ENCODE measurements around the gene B4GALNT1. TPM values are rescaled to one million over a fixed set of nuclear protein-coding genes. Genes with fewer than 3 reads are reported as not detected.
"Not testable (repeated sequence)": the region's sequence is repeated elsewhere in the genome, so short reads cannot be mapped to it uniquely, and the experiment has no call there.

Gene B4GALNT1
- total and polyA plus RNA-seq, 2 of the 13 experiments (the other 11 are each of a cell fraction or from before 2014, with no cell fraction given): 4.5 to 5.4 TPM

GRCh38 chr12:57646659-57647049 lies 13.7 kb upstream of the B4GALNT1 start:
- H4K20me1 ChIP-seq (ENCODE audit: insufficient read depth, low read length); BruUV-seq (replicated peaks); H3K9me3 ChIP-seq (ENCODE audit: low read length); H3K4me3 ChIP-seq (replicated peaks in 1 of 3; ENCODE audit: insufficient read depth in 1 of 3, low read depth in 2 of 3, low read length in 3 of 3); H3K9ac ChIP-seq (ENCODE audit: insufficient read depth, low read depth, low read length); H3K79me2 ChIP-seq (ENCODE audit: insufficient read depth, low read length); POLR2A ChIA-PET; ATAC-seq; in situ Hi-C loops (cut with HindIII; ENCODE audit: extremely low pct_ligation_motif_present, low pct_unique_long_range_greater_than_20kb); H3K27ac ChIP-seq (ENCODE audit: extremely low read length, insufficient read depth, low read length); FAIRE-seq; H3K27me3 ChIP-seq (ENCODE audit: control insufficient read depth in 1 of 2, insufficient read depth in 2 of 2, low read length in 2 of 2); H3K4me2 ChIP-seq (ENCODE audit: low read depth, low read length); intact Hi-C loops (cut with micrococcal nuclease; ENCODE audit: unreplicated experiment); CTCF ChIA-PET (ENCODE audit: low intra/inter-chr PET ratio, low total read pairs); H3K36me3 ChIP-seq (replicated peaks in 1 of 2; ENCODE audit: control insufficient read depth in 1 of 2, insufficient read depth in 2 of 2, low read length in 2 of 2); H2AFZ ChIP-seq (ENCODE audit: low read length); H3K4me1 ChIP-seq (ENCODE audit: insufficient read depth, low read length); DNase-seq (ENCODE audit: low spot score): not testable (repeated sequence)
- 73% methylated on average over 6 of the region's 15 CpGs for WGBS (ENCODE audit: low lambda C conversion rate)

GRCh38 chr12:57645990-57646658 lies 13.1 kb upstream of the B4GALNT1 start:
- H3K27me3 ChIP-seq (ENCODE audit: control insufficient read depth in 1 of 2, insufficient read depth in 2 of 2, low read length in 2 of 2); H4K20me1 ChIP-seq (ENCODE audit: insufficient read depth, low read length); ATAC-seq; H3K9ac ChIP-seq (ENCODE audit: insufficient read depth, low read depth, low read length); BruUV-seq (replicated peaks); H3K4me3 ChIP-seq (replicated peaks in 1 of 3; ENCODE audit: insufficient read depth in 1 of 3, low read depth in 2 of 3, low read length in 3 of 3); DNase-seq (ENCODE audit: low spot score); H3K4me1 ChIP-seq (ENCODE audit: insufficient read depth, low read length); H3K27ac ChIP-seq (ENCODE audit: extremely low read length, insufficient read depth, low read length); H3K79me2 ChIP-seq (ENCODE audit: insufficient read depth, low read length); CTCF ChIA-PET (ENCODE audit: low intra/inter-chr PET ratio, low total read pairs); H2AFZ ChIP-seq (ENCODE audit: low read length); POLR2A ChIA-PET; H3K4me2 ChIP-seq (ENCODE audit: low read depth, low read length); in situ Hi-C loops (cut with HindIII; ENCODE audit: extremely low pct_ligation_motif_present, low pct_unique_long_range_greater_than_20kb); FAIRE-seq; H3K9me3 ChIP-seq (ENCODE audit: low read length); intact Hi-C loops (cut with micrococcal nuclease; ENCODE audit: unreplicated experiment); H3K36me3 ChIP-seq (replicated peaks in 1 of 2; ENCODE audit: control insufficient read depth in 1 of 2, insufficient read depth in 2 of 2, low read length in 2 of 2): not testable (repeated sequence)
- TF ChIP-seq CEBPZ (IDR thresholded peaks at IDR 0.05; ENCODE audit: low read length) (peak; percentile 10; the same call in 1 of the 2 replicates), ZFP36 (IDR thresholded peaks at IDR 0.05; ENCODE audit: borderline replicate concordance, low read depth, low read length, partially characterized antibody) (peak; percentile 95), ZNF724P (CRISPR knock-in tag; IDR thresholded peaks at IDR 0.05; ENCODE audit: borderline replicate concordance) (peak; percentile 99), TOPORS (CRISPR knock-in tag; IDR thresholded peaks at IDR 0.05) (peak; percentile 70; the same call in 1 of the 2 replicates)
- WGBS (ENCODE audit: low lambda C conversion rate): 46% methylated on average over 11 of the region's 13 CpGs
